HG03442 (cell line): Measurements from ENCODE around the gene FUT7.
A peak's percentile ranks its signal among the peaks of the same experiment; 100 is the strongest.
"Not testable (repeated sequence)": the region's sequence is repeated elsewhere in the genome, so short reads cannot be mapped to it uniquely, and the experiment has no call there.

Source experiments
- ATAC-seq: cut with Tn5 transposase; IDR thresholded peaks from one replicate; pipeline ENCODE4 v1.9.1; 2021; ENCODE audit warnings: mild to moderate bottlenecking, moderate library complexity; ENCODE audit not compliant: unreplicated experiment

FUT7 gene

DNA sequence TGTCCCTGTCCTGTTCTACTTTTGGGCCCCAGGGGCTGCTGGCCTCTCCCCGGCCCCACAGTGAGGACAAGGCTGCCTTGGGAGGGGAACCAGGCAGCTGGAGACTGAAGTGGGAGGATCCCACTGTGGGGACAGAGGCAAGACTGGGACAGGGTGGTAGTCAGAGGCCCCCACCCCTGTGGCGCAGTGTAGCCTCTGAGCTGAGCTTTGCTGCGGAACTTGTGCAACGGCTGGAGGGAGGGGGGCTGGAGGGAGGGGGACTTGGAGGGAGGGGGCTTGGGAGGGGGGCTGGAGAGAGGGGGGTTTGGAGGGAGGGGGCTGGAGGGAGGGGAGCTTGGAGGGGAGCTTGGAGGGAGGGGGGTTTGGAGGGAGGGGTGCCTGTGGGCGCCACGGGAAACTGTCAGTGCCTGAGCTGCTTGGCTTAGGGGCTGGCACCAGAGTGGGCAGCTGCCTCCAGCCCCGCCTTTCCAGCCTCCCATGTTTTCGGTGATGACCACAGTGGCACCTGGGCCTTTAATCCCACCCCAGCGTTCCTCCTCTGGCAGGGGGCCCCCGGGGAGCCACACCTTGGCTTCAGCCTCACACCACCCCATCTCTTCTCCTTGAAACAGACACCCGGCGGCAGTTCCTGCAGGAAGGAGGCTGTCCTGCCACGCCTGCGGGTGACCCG lies 2.3 kb upstream of the FUT7 start:
- ATAC-seq = no peak

DNA sequence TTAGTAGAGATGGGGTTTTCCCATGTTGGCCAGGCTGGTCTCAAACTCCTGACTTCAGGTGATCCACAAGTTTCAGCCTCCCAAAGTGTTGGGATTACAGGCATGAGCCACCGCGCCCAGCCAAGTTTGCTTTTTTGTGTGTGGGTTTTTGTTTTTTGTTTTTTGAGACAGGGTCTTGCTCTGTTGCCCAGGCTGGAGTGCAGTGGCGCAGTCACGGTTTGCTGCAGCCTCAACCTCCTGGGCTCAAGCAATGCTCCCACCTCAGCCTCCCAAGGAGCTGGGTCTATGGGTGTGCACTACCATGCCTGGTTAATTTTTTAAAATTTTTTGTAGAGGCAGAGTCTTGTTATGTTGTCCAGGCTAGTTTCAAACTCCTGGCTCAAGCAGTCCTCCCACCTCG lies 1.6 kb upstream of the FUT7 start:
- not testable (repeated sequence) for ATAC-seq

DNA sequence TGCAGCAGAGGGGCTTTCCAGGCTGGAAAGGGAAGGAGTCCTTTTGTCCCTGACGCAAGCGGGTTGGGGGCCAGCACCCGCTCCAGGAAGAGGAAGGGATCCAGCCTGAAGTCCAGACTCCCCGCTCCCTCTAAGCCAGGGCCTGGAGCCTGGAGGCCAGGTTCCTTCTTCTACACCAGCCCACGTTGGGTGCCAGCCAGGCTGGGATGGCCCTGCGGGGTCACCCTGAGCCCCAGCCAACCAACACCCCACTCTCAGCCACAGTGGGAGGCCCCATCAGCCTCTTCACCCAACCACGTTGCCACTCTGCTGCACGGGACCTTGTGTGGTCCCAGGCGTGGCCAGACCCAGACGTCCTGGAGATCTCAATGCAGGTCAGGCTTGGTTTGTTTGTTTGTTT lies 970 bp upstream of the FUT7 start:
- ATAC-seq = no peak

DNA sequence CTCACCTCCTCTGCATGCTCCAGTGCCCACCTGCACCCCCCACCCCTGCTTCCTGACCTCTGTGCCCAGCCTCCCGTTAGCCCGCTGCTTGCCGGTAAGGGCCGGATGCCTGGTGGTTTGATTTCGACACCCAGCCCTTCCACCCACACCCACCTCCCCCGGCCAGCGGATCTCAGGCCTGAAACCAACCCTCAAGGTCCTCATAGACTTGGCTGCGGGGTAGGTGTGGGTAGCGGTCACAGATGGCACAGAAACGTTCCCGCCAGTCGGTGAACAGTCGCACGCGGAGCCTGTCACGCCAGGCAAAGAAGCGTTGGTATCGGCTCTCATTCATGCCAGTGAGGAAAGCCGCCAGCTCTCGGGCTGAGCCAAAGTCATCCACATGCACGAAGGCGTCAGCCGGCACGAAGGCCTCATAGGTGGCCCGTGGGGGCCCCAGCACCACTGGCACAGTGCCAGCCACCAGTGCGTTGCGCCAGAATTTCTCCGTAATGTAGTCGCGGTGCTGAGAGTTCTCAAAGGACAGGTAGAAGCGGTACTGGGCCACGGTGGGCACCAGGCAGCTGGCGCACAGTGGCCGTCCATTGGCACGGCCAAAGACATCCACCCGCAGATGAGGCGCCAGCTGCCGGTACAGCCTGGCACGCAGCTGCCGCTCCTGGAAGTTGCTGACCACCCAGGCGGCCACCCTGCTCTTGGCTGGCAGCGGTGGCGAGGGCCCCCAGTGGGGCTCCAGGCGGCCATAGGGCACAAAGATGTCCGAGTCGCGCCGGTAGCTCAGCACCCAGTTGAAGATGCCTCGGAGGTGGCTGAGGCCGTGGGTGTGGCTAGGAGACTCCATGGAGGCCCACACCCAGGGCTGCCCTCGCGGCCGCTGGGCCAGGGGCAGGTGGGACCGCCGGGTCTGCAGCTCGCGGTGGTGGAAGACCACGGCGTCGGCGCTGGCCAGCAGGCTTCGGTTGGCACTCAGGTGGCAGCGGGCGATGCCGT lies 1.1 kb downstream of the FUT7 start:
- no peak for ATAC-seq

DNA sequence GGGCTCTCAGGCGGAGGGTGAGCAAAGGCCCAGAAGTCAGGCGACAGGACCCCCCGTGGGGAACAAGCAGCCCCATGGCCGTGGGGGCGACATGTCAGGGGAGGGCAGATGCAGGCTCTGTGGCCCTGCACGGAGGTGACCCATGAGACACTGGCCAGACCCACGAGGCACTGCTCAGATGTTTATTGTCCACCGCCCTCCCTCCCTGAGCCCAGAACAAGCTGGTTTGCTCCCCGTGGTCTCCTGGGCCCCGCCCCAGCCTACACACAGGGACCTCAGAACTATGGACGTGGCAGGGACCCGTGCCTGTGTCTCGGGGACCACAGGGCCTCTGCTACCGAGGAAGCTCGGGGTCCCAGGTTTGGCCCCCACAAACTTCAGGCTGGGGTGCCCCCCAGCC lies 1.9 kb downstream of the FUT7 start:
- no peak for ATAC-seq

DNA sequence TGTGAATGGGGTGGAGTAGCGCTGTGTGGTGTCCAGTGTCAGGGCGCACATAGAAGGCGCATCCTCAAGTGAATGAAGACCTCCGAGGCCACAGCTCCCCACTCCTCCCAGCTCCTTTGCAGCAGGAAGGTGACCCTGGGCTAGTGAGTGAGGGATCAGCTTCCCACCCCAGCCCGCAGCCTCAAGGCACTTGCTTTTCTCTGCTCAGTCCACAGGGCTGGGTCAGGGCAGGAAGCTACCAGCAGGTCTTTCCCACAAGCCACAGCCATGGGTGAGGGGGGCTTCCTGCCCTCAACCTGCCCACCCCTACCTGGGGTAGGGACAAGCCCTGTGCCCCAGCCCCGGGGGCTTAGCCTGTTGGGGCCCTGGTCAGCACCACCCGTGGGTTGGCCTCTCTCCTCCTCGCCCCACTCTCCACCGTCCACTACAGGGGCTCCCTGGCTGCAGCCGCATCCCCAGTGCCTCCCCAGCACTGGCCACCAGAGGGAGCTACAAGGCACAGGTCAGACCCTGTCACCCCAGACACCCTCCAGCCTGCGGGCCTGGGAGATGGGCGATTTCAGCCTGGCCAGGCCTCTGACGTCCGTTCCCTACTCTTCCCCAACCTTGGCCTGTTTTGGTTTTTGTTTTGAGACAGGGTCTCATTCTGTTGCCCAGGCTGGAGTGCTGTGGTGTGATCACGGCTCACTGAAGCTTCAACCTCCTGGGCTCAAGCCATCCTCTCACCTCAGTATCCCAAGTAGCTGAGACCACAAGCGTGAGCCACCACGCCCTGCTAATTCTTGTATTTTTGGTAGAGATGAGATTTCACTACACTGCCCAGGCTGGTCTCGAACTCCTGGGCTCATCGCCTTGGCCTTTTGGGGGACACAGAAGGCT lies 2.6 kb downstream of the FUT7 start:
- ATAC-seq = no peak

DNA sequence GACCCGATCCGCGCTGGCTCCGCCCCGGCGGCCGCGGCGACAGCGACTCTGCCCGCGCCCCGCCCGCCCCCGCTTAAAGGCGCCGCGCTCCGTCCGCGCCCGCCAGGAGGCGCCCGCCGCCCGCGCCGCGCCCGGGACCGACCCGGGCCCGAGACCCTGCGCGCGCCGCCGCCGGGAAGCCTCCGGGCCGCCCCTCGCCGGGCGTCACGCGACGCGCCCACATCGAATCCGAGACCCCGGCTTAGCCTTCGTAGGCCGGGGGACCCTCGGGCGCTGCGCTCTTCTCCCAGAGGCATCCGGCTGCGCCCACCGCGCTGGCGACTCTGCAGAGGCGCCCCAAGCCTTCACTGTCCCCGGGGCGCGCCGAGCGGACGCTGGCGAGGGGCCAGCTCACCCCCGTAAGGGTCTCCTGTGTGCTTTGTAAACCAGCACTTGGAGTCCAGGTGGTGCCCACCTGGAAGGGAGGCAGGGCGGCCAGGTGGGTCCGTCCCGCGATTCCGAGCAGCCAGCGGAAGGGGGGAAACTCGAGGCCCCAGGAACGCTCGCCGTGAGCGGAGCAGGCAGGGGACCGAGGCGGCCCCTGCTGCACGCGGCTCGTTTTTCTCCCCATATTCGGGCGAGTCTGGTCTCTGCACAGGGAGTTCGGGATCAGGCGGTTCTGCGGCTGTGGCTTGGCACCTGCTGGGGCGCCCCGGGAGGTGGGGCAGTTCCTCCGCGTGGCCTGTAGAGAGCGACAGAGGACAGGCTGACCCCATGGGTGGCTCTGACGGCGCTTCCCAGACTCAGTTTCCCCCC lies 3.4 kb downstream of the FUT7 start:
- ATAC-seq = peak; percentile 41

DNA sequence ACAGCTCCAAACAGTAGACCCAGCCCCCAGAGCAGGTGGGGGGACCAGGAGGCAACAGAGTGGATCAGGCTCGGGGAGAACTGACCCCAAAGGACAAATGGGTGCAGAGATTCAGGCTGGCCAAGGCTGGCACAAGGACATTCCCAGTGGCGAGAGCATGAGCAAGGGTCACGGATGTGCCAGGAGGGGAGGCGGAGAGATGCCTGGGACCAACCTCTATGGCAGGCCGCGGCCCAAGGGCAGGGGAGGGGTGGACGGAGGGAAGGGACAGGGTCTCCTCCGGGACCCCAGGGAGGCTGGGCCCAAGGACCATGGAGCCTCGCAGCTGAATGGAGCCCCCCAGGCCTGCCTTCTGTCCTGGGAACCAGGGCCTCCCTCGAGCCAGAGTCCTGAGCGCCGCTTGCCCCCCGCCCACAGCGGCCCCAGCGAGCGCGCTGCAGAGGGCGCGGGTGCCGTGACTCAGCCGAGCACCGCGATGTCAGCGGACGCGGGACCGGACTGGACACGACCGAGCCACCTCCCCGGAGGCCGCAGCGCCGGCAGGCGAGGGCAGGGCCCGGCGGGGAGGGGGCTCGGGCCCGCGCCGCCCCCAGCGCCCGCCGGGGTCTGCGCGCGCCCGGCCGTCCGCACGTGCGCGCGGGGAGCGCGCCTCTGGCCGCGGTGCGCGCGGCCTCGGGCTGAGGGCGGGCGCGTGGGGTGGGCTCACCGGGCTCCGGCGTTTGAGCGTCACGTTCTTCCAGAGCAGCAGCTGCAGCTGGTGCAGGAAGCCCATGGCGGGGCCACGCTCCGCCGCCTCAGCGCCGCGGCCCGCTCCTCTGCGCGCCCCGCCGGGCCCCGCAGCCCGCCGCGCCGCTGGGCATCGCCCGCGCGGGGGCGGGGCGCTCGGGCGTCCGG lies 4.3 kb downstream of the FUT7 start, which contains the start of gene ABCA2:
ABCA2 (minus strand) TSS at position 869 of the 894 bp plus-strand sequence; CDS start at position 772, 97 bp downstream.
- ATAC-seq = no peak

DNA sequence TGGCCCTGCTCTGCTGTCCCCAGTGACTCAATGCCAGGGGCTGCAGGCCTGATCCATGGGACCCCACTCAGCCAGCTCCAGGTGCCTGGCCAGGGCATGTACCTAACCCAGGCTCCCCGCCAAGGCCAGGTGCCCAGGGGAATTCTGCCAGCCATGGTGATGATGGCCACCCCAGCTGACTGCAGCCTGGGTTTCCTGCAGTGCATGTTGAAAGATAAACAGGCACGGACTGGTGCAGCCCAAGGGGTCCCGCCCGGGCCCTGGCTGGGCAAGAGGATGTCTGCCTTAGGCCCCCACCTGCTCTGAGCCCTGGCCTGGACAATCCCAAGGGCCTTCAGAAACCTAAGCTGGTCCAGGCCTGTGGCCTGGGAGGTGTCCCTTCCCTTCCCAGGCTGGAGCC lies 5.1 kb downstream of the FUT7 start:
- ATAC-seq = no peak

DNA sequence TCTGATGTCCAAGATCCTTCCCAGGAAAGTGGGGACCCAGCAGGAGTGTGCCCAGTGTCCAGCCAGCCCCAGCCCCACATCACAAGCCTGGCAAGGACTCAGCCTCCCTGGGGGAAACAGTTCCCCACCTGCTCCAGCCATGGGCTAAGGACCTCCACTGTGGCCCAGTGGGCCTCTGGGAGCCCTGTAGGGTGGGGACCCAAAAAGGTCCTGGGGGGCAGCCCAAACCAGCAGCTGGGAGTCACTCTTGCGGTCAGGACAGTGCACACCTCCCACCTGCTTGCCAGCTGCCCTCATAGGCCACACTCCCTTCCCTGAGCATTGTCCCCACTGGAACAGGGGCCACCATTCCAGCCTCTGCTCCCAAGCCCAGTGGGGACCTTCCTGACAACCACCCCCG lies 5.5 kb downstream of the FUT7 start:
- ATAC-seq = no peak

DNA sequence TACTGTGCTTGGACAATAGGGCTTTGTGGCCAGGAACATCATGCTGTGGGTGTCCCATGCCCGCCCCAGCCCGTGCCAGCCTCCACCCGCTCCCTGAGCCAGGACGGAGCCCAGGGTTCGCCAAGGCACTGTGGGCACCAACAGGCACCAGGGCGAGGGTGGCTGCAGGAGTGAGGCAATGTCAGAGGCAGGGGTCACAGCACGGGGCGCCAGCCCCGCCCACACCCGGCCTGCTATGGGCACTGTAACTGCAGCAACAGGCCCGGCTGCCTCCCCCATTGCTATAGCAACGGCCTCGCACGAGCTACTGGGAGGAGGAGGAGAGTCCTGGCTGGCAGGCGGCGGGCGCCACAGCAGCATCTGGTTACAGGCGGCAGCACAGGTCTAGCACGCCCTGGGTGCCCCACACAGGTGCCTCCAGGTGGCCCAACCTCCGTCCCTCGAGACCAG lies 6.3 kb downstream of the FUT7 start:
- ATAC-seq = no peak

DNA sequence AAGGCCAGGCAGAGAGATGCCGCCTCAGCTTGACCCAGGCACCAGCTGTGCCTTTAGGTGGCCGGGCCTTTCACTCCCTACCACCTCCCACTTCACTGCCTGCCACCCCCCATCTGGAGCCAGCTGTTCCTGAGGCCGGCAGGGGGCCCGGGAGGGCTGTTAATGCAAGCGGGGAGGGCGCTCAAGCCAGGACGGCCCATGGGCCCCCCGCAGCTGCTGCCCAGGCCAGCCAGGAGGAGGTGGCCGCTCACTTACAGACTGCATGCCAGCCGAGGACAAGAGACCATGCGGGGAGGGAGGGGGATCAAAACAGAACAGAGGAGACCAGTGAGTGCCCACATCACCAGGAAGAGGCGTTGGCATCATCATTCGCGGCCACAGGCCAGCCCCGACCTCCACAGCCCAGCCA lies 8.3 kb downstream of the FUT7 start:
- no peak for ATAC-seq

DNA sequence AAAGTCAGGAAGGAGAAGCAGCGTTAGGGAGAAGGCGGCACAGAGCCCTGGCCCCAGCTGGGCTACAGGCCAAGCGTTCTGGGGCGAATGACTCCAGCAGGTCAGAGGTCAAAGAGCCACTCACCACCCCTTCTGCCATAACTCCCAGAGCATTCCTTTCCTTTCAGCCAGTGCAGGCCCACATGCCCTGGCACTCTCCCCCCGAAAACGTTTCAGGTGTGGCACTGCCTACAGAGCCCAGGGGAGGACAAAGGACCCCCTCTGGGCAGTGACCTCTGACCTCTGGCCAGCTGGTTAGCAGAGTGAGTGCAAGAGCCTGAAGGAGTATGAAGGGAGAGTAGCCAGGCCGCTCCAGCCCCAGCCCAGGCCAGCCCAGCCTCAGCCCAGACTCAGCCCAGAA lies 8.7 kb downstream of the FUT7 start:
- ATAC-seq = no peak

DNA sequence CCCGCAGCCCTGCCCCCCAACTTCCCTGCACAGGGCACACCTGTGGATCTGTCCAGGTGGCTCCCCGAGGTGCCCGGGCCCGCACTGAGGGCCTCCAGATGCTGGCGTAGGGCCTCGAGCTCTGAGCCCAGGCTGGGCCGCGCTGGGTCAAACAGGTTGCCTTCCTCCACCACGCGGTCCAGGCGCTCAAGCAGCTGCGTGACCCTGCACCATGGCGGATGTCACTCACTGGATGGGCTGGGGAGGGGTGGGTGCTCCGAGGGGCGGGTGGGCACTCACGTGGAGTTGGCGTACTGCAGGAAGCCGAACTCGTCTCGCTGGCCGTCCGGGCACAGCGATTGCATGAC lies 9.3 kb downstream of the FUT7 start:
- no peak for ATAC-seq

DNA sequence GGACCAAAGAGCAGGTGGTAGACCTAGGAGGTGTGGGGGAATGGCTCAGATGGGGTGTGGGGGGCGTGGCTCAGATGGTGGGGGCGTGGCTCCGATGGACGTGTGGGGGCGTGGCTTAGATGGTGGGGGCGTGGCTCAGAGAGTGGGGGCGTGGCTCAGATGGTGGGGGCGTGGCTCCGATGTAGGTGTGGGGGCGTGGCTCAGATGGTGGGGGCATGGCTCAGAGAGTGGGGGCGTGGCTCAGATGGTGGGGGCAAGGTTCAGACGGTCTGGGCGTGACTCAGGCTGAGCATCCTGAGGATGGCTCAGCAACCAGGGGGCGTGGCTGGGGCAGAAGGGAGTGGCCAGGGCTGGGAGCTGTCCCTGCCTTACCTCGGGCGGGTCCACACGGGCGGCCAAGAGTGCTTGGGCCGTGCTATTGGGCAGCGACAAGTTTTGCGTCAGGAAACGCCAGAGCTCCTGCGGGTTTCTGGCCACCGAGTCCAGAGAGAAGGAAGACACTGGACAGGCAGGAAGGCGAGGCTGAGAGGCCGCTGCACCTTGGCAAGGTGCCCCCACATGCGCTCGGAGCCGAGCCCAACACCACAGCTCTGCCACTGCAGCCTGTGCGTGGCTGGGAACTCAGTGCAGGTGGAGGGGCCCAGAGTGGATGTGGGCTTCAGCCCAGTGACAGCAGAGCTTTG lies 9.8 kb downstream of the FUT7 start:
- no peak for ATAC-seq

DNA sequence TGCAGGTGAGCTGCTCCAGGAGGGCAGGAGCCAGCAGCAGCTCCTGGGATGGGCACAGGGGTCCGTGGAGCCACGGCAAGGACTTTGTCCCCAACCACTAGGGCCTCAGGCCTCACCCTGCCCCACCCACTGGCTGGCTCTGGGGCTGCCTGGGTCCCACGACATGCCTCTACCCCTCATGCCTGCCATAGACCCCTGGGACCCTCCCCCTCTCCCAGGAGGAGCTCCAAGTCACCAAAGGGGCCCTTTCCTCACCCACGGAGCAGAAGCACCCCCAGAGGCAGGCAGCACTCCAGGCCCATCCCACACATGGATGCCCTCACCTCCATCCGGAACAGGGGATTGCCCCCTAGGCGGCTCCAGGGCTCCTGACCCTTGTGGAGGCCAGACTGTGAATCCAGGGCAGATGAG lies 10.3 kb downstream of the FUT7 start:
- ATAC-seq = no peak

DNA sequence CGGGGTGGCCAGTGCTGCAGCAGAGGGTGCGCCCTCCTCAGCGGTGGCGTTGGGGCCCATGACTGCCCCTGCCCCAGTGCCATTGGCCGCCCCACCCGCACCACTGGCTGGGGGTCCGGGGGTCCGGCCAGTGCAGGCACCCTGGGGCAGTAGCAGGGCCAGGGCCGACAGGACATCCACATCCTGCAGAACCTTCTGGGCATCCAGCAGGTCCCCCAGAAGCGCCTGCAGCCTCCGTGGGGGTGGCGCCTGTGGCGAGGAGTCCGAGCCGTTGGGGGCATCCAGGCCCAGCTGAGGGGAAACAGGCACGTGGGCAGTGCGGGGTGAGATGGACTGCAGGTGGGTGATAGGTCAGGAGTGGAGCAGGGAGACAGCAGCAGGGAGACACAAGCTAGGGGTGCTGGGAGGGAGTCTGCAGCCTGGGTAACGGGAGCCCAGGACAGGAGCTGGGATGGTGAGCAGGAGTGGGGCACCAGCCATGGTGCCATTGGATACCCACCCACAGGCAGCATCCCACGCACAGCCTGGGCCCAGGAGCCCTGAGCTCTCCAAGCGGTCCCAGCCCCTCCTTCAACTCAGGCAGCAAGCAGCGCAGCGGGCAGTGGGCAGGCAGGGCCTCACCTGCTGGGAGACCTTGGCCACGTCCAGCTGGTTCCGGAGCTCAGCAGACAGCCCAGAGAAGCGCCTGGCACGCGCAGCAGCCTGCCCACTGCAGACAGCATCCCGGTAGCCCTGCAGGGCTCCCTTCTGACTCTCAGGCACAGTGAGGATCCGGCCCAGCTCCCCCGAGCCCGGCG lies 10.9 kb downstream of the FUT7 start:
- ATAC-seq = no peak
